ENCODE measurements around the gene ASIC3. TPM values are rescaled to one million over a fixed set of nuclear protein-coding genes. Genes with fewer than 3 reads are reported as not detected.

The ASIC3 gene
- total and polyA plus RNA-seq, 10 donors: 1.1 to 5.0 (median 2.8) TPM

DNA sequence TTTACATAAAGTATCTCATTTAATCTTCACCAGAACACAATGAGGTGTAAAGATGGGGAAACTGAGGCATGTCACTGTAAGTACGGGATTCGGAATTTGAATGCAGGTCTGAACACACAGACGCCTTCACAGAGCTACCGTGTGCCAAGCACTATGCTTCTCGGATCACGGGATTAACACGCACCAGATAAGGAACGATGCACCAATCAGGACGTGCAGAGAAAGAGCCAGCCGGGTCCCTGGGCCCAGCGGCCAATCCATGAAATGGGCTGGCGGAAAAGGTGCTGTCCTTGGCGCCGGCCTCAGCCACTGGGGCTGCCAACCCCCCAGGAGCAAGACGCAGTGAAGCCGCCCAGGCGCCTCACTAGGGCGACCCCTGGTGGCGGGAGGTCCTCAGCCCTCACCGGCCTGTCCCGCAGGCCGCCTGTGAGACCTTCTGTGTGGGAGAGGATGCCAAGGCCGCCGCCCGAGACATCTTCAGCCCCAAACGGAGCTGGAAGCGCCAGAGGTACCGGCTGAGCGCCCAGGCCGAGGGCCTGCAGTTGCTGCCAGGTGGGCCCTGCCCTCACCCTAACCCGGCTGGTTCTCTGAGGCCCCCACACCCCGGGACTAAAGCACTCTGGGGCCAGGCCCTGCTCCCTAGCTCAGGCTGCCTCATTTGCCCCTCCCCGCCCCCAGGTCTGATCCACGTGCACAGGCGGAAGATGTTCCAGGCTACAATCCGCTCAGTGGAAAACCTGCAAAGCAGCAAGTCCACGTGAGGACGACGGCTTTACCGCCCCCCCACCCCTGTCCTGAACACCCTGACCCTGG lies 39.6 kb upstream of the ASIC3 start:
- peaks cover 67 to 97% (median 83%) of the 10 kb centered on the region in 6 donors for H3K4me1 ChIP-seq
- H3K27ac ChIP-seq: peak overlapping the region; percentile 43 to 83 (median 77)
- DNase-seq: peak; percentile 96
- peaks cover 0 to 53% (median 4%) of the 10 kb centered on the region in 6 donors for H3K36me3 ChIP-seq
- peak overlapping the region in 6 of 8 donors; percentile 19 to 59 (median 29) for H3K4me3 ChIP-seq
- 41 to 63% (median 49%) methylated on average over 21 to 40 of the region's 40 CpGs for WGBS, 5 donors
- TF ChIP-seq POLR2A (IDR thresholded peaks at IDR 0.05): no peak
- peak; percentile 68 to 86 (median 84) for TF ChIP-seq POLR2AphosphoS5 (IDR thresholded peaks at IDR 0.05)
- TF ChIP-seq, protein P1, sequence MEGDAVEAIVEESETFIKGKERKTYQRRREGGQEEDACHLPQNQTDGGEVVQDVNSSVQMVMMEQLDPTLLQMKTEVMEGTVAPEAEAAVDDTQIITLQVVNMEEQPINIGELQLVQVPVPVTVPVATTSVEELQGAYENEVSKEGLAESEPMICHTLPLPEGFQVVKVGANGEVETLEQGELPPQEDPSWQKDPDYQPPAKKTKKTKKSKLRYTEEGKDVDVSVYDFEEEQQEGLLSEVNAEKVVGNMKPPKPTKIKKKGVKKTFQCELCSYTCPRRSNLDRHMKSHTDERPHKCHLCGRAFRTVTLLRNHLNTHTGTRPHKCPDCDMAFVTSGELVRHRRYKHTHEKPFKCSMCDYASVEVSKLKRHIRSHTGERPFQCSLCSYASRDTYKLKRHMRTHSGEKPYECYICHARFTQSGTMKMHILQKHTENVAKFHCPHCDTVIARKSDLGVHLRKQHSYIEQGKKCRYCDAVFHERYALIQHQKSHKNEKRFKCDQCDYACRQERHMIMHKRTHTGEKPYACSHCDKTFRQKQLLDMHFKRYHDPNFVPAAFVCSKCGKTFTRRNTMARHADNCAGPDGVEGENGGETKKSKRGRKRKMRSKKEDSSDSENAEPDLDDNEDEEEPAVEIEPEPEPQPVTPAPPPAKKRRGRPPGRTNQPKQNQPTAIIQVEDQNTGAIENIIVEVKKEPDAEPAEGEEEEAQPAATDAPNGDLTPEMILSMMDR (IDR thresholded peaks at IDR 0.05 in 8 of 11, conservative IDR thresholded peaks at IDR 0.05 in 3 of 11): peak; percentile 20 to 93 (median 83)
- intact Hi-C loops (cut with DNase I; ENCODE audit: low total_unique reads): no loop called here
- H3K27me3 ChIP-seq (replicated peaks in 1 of 7): peaks cover 0 to 36% (median 0%) of the 10 kb centered on the region in 7 donors
- H3K9me3 ChIP-seq: no peaks in the 10 kb centered on the region

DNA sequence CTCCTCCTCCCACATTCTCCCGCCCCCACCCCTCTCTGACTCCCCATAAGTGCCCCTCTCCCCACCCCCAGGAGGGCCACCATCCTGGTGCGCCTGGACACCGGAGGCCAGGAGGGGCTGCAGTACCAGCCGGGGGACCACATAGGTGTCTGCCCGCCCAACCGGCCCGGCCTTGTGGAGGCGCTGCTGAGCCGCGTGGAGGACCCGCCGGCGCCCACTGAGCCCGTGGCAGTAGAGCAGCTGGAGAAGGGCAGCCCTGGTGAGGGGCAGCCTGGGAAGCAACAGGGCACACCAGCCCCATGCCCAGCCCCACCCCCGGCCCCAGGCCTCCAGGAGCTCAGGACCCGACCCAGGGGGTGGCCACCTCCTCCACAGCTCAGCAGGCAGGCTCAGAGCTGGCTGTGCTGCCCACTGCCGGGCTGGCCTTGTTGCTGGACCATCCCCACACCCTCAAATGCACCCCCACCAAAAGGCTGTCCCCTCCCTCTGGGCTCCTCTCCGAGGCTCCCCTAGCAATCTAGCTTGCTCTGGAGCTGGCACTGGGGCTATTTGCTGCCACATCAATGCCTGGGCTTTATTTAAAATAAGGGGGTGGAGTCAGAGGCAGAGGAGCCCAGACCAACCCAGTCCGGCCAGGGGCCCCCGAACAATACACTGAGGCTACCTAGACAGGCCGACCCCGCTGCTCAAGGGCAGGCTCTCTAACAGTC lies 38.8 kb upstream of the ASIC3 start:
- peaks cover 71 to 100% (median 90%) of the 10 kb centered on the region in 6 donors for H3K4me1 ChIP-seq
- H3K4me3 ChIP-seq: peak overlapping the region in 1 of 8 donors; percentile 59
- H3K36me3 ChIP-seq: peaks cover 0 to 55% (median 0%) of the 10 kb centered on the region in 6 donors
- H3K9me3 ChIP-seq: no peaks in the 10 kb centered on the region
- H3K27me3 ChIP-seq (replicated peaks in 1 of 7): peaks cover 0 to 41% (median 0%) of the 10 kb centered on the region in 7 donors
- TF ChIP-seq POLR2AphosphoS5 (IDR thresholded peaks at IDR 0.05): peak in 1 of 3 donors; percentile 20
- TF ChIP-seq, protein P1 (IDR thresholded peaks at IDR 0.05 in 8 of 11, conservative IDR thresholded peaks at IDR 0.05 in 3 of 11): no peak
- no peak for TF ChIP-seq POLR2A (IDR thresholded peaks at IDR 0.05)
- intact Hi-C loops (cut with DNase I; ENCODE audit: low total_unique reads): no loop called here
- peak overlapping the region in 7 of 8 donors; percentile 13 to 83 (median 77) for H3K27ac ChIP-seq
- DNase-seq: no peak
- WGBS, 5 donors: 58 to 69% (median 66%) methylated on average over 7 to 22 of the region's 22 CpGs

DNA sequence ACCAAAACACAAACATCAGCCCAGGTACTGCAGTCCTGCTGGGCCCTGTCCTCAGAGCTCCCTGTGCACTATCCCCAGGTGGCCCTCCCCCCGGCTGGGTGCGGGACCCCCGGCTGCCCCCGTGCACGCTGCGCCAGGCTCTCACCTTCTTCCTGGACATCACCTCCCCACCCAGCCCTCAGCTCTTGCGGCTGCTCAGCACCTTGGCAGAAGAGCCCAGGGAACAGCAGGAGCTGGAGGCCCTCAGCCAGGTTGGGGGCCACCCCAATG lies 38.4 kb upstream of the ASIC3 start:
- peak overlapping the region; percentile 58 to 83 (median 77) for H3K27ac ChIP-seq
- peaks cover 0 to 41% (median 0%) of the 10 kb centered on the region in 7 donors for H3K27me3 ChIP-seq (replicated peaks in 1 of 7)
- intact Hi-C loops (cut with DNase I; ENCODE audit: low total_unique reads): no loop called here
- no peak overlapping the region for H3K4me3 ChIP-seq
- no peak for DNase-seq
- peaks cover 71 to 100% (median 92%) of the 10 kb centered on the region in 6 donors for H3K4me1 ChIP-seq
- 48 to 73% (median 54%) methylated on average over 6 to 7 of the region's 7 CpGs for WGBS, 5 donors
- H3K9me3 ChIP-seq: no peaks in the 10 kb centered on the region
- peaks cover 0 to 55% (median 0%) of the 10 kb centered on the region in 6 donors for H3K36me3 ChIP-seq
- TF ChIP-seq POLR2A (IDR thresholded peaks at IDR 0.05) (no peak), POLR2AphosphoS5 (IDR thresholded peaks at IDR 0.05) (no peak)
- TF ChIP-seq, protein P1 (IDR thresholded peaks at IDR 0.05 in 8 of 11, conservative IDR thresholded peaks at IDR 0.05 in 3 of 11): no peak
